ENCODE measurements around the gene MARCHF10.
"Not testable (repeated sequence)": the region's sequence is repeated elsewhere in the genome, so short reads cannot be mapped to it uniquely, and the experiment has no call there.

- TF ChIP-seq CTCF, POLR2A (IDR thresholded peaks at IDR 0.05): not testable (repeated sequence)
Observed at GRCh38 chr17:62833816-62834215, 25.7 kb upstream of the MARCHF10 start.
